Stimulated activated CD4-positive, alpha-beta T cell treated with anti-CD3 and anti-CD28 coated beads, Interleukin-12 subunit alpha, Interleukin-12 subunit beta, amount 100 ng/mL, for 24 hours (primary cell): ENCODE results near the gene THUMPD3.

Source experiments
- DNase-seq, 2 experiments: peaks; one replicate each; pipeline ENCODE4 v3.0.0-alpha.2; 2020; ENCODE audit warnings: low read depth in 2 of 2

Gene THUMPD3

GRCh38 chr3:9362731-9363530 is at the start of gene THUMPD3:
TSS of gene THUMPD3 (plus strand) at chr3:9363054. CDS start at chr3:9365069, 2,015 bp downstream.
- DNase-seq = peak; percentile 88 to 90

- no peak for DNase-seq
Measured at GRCh38 chr3:9314796-9315195, 48.1 kb upstream of the THUMPD3 start.

- DNase-seq = no peak
Measured at GRCh38 chr3:9316881-9317361, 45.9 kb upstream of the THUMPD3 start.

DNA sequence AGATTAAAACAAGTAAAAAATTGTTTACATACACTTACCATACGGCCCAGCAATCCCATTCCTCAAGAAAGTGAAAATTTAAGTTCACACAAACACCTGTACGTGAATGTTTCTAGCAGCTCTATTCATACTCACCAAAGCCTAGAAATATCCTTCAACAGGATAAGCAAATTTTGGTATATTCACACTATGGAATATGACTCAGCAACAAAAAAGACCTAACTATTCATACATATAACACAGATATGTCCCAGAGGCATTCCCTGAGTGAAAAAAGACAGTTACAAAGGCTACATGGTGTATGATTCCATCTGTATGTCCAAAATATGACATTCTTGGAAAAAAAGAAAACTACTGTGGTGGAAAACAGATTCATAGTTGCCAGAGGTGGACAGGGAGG is 40.1 kb upstream of the THUMPD3 start:
- DNase-seq = no peak

GRCh38 chr3:9324944-9325343 is 37.9 kb upstream of the THUMPD3 start:
- DNase-seq = no peak

- no peak for DNase-seq
Measured at GRCh38 chr3:9327578-9327977, 35.3 kb upstream of the THUMPD3 start.

DNA sequence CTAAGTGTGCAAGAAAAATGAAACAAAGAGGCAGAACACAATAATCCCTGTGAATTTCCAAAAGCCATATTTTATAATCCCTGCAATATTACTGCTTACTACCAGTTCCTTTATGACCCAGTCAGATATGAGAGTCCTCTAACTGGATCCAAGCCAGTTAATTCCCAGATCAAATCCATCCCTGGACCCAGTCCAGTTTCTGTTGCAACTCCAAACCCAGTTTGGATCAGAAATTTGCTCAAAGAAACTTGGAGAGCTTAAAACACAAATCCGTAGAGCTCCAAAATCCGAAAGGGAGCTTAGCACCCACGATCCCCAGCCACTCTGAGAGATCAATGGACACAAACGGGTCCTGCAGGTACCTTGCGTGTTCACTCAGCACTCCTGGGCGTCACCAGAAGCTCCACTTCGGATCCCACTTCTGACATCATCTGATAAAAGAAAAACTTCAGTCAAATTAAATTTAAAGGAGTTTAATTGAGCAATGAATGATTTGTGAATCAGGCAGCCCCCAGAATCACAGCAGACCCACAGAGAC is 32.6 kb upstream of the THUMPD3 start:
- no peak for DNase-seq

GRCh38 chr3:9331171-9331570 is 31.7 kb upstream of the THUMPD3 start:
- no peak for DNase-seq

DNA sequence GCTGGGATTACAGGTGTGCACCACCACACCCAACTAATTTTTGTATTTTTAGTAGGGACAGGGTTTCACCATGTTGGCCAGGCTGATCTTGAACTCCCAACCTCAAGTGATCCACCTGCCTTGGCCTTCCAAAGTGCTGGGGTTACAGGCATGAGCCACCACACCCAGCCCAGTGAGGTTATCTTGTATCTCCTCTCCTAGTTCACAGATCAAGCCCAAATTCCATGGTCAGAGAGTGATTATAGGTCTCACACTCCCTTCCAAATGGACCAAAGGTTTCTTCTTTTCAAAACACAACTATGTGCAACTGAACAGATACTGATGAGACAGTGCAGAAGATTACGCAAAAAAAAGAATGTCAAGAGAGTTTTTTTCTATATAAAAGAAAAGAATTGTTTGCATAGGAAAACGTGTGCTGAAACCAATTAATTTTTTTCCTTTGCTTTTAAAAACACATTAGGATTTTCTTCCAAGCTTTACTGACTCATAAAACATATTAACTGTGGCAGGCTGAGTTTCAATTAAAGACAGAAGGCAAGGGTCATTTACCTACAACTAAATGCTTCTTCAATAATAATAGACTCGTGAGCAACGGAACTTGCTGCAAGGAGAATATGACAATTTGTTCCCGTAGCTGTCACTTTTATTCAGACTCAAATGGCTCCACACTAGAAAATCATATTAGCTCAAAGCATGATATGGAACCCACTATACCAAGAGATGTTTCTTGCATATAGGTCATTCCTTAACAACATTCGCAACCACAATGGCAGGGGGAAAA is 30.4 kb upstream of the THUMPD3 start:
- no peak for DNase-seq

DNA sequence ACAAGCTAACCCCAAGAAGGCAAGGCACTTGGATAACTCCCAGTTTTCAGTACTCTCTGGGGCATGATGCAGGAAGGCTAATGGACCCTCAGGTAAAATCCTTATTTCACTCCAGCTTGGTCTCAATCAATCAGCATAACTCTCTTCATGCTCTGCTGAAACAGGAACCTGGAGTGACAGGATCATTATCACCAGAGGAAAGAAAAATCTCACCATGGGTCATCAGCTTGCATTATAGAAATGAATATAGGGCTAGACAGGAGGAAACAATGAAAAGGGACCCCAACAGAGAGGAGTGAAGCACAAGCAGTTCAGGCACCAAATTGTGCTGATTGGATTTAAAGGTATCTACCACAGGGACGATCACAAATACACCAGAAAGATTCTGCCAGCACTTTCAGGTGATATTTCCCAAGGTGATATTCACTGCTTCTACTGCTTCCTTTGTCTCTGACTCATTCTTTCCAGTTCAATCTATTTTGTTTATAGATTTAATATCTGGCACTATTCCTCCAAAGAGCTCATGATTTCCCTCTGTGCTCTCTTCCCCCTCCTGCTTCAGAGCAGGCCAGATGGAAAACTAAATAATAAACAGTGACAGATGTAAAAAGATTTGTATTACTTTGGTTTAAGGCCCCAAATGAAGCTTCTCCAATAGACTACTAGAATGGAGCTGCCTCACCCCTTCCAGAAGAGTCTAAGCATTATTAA is 22.9 kb upstream of the THUMPD3 start:
- DNase-seq = no peak

- no peak for DNase-seq
Measured at GRCh38 chr3:9340472-9340902, 22.4 kb upstream of the THUMPD3 start.

GRCh38 chr3:9342696-9343095 is 20.2 kb upstream of the THUMPD3 start:
- no peak for DNase-seq

DNA sequence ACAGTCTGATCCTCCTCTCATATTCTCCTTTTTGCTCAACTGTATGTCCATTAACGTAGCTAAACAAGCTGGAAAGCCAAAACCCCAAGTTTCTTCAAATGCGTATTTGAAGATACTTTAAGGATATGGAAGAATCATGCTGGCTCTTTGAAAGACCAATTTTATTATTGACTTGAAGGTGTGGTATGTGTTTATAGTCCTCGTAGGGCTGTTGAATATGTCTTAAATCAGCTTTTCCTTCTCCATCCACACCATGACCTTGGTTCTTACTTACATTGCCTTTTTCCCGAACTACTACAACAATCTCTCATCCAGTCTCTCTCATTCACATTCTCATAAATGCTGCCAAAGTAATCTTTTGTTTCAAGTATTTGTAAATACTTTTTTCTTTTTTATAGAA is 19.7 kb upstream of the THUMPD3 start:
- DNase-seq = no peak

DNA sequence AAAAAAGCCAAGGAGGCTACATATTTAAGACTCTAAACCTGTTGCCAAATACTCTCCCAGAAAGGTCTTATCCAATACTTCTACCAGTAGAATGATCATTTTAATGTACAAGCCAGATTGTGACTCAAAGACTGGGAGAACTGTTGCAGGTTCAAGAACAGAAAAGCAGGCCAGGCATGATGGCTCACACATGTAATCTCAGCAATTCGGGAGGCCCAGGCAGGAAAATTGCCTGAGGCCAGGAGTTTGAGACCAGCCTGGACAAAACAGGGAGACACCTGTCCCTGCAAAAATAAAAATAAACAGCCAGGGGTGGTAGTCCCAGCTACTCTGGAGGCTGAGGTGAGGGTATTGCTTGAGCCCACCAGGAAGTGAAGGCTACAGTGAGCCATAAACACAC is 17.8 kb upstream of the THUMPD3 start:
- DNase-seq = no peak

GRCh38 chr3:9346141-9346540 is 16.7 kb upstream of the THUMPD3 start:
- no peak for DNase-seq

DNA sequence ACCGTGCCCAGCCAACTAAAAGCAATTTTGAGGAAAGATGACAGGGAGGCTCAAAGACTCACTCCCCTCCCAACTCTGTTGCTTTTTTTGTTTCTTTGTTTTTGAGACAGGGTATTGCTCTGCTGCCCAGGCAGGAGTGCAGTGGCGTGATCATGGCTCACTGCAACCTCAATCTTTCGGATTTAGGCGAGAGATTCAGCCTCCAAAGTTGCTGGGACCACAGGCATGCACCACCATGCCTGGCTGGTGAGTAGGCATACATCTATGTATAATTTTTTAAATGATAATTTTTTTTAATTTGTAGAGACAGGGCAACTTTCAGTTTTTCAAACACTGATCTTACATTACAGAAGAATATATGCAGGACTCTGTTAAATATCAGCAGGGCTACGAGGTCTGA is 15.8 kb upstream of the THUMPD3 start:
- no peak for DNase-seq

GRCh38 chr3:9347887-9348286 is 15.0 kb upstream of the THUMPD3 start:
- DNase-seq = no peak

DNA sequence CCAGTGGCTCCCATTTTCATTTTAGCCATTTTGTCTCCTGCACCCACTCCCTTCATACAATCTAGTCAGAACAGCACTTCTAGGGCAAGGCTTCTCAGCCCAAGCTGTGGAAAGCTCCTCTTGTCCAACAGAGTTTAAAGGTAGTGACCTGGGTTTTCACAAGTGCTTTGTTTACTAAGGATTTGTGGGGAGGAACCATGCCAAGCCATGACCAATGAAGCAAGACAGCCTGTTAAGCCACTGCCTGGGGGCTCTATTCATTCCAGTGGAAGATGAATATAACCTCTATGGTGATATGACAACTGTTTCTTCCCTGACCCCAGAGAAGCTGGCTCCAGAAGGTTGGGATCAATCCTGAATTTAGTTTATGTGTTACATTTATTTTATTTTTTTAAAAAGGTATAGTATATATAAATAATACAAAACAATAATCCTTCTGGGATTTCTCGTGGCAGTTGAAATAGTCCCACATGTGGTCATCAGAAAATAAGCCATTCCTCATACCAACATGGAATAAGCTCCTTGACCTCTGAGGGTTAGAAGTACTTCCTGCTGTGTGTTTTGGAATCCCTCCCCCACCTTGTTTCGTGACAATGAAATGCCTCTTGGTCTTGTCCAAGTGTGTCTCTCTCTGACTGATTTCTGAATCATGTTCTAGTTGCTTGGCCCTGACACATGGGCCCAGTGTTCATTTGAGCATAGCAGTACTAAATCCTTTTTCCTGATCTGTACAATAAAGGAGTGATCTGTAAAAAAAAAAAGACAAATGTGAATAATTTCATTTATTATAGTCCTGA is 13.3 kb upstream of the THUMPD3 start:
- no peak for DNase-seq

- DNase-seq = no peak
Measured at GRCh38 chr3:9351709-9352126, 11.1 kb upstream of the THUMPD3 start.

DNA sequence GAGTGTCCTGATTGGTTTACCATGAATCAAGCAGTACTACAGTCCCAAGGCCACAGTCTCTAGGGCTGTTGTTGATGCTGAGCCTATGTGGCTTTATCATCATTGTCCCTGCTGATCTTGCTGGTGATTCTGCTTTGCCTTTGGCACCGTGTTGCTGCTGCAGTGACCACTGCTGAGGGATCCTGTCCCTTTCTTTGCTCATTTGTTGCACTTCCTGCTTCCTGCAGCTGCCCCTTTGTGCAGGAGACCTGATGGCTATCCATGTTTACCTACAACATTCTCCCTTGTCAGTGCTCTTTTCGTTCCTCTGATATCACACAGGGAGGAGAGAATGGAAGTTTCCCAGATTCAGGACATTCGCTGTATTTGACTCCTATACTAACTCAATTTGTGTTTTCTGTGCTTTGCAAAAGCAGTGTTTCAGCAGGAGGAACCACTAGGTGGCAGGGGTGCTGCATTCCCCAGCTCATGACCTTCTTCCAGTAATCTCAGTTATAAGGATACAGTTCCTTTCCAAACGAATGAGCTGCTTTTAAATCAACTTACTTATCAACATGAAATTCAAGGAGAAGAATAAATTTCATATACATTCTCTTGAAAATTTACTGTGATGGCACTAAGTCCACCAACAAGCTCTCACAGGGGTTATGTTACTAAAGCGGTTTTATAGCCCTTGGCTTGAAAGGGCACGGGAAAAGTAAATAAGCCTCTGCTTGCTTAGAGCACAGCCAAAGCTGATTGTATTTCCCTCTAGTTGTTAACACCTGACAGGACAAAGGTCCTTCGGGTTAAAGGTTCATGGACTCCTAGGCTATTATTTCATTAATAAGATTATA is 9.7 kb upstream of the THUMPD3 start:
- DNase-seq = peak in 1 of 2 experiments; percentile 42
